GM19467 (cell line): ENCODE measurements around the gene CUEDC2.

ENCODE experiments used
- ATAC-seq: cut with Tn5 transposase; IDR thresholded peaks from one replicate; pipeline ENCODE4 v1.9.1; 2021; ENCODE audit warnings: mild to moderate bottlenecking, moderate library complexity; ENCODE audit not compliant: unreplicated experiment

CUEDC2 gene

GRCh38 chr10:102411341-102412255 is 20.8 kb downstream of the CUEDC2 start:
- ATAC-seq = no peak

GRCh38 chr10:102410429-102411073 is 21.8 kb downstream of the CUEDC2 start:
- ATAC-seq = no peak

GRCh38 chr10:102409604-102410428 is 22.6 kb downstream of the CUEDC2 start:
- ATAC-seq = no peak

- ATAC-seq = no peak
Measured at GRCh38 chr10:102408728-102409603, 23.4 kb downstream of the CUEDC2 start.

- ATAC-seq = no peak
Measured at GRCh38 chr10:102408131-102408727, 24.1 kb downstream of the CUEDC2 start.

- ATAC-seq = no peak
Measured at GRCh38 chr10:102407425-102408130, 24.8 kb downstream of the CUEDC2 start.

- no peak for ATAC-seq
Measured at GRCh38 chr10:102406815-102407214, 25.6 kb downstream of the CUEDC2 start.

- no peak for ATAC-seq
Measured at GRCh38 chr10:102405632-102406031, 26.7 kb downstream of the CUEDC2 start.

- ATAC-seq = no peak
Measured at GRCh38 chr10:102405108-102405571, 27.2 kb downstream of the CUEDC2 start.

- no peak for ATAC-seq
Measured at GRCh38 chr10:102404361-102405107, 27.8 kb downstream of the CUEDC2 start.

- no peak for ATAC-seq
Measured at GRCh38 chr10:102403115-102403514, 29.3 kb downstream of the CUEDC2 start.

- ATAC-seq = no peak
Measured at GRCh38 chr10:102402512-102402896, 29.9 kb downstream of the CUEDC2 start.

- ATAC-seq = no peak
Measured at GRCh38 chr10:102401735-102402511, 30.5 kb downstream of the CUEDC2 start.

- ATAC-seq = no peak
Measured at GRCh38 chr10:102401342-102401654, 31.1 kb downstream of the CUEDC2 start.

GRCh38 chr10:102400598-102401341 is 31.6 kb downstream of the CUEDC2 start:
- ATAC-seq = no peak

- no peak for ATAC-seq
Measured at GRCh38 chr10:102400076-102400475, 32.3 kb downstream of the CUEDC2 start.
